Nephron progenitor cell (in vitro differentiated cells): Measurements from ENCODE around the gene KSR1.
"Not testable (repeated sequence)": the region's sequence is repeated elsewhere in the genome, so short reads cannot be mapped to it uniquely, and the experiment has no call there.

Experiments
- DNase-seq: peaks from one replicate; pipeline ENCODE4 v3.0.0; 2021
- H3K27ac Mint-ChIP-seq: 2 replicates; pipeline ENCODE4 v1.8.0; 2021; ENCODE audit warnings: mild to moderate bottlenecking, moderate library complexity, mixed read lengths
- H3K27me3 Mint-ChIP-seq: 2 replicates; pipeline ENCODE4 v1.8.0; 2021; ENCODE audit warnings: mild to moderate bottlenecking, low read depth, mixed read lengths; ENCODE audit not compliant: poor library complexity
- H3K36me3 Mint-ChIP-seq: 2 replicates; pipeline ENCODE4 v1.8.0; 2021; ENCODE audit warnings: low read depth, mixed read lengths
- H3K4me1 Mint-ChIP-seq: 2 replicates; pipeline ENCODE4 v1.8.0; 2021; ENCODE audit warnings: mixed read lengths
- H3K4me3 Mint-ChIP-seq: 2 replicates; pipeline ENCODE4 v1.8.0; 2021; ENCODE audit warnings: mild to moderate bottlenecking, moderate library complexity, mixed read lengths
- H3K9me3 Mint-ChIP-seq: 2 replicates; pipeline ENCODE4 v1.8.0; 2021; ENCODE audit warnings: mild to moderate bottlenecking, moderate library complexity, mixed read lengths
- CTCF ChIP-seq: fragments of 200-600 bp; sonication (generic); IDR thresholded peaks from 2 replicates; pipeline ENCODE4 v1.5.0; 2021; ENCODE audit warnings: antibody characterized with exemption

Gene KSR1

GRCh38 chr17:27442702-27443101 lies 13.5 kb upstream of the KSR1 start:
- no peak overlapping the region for H3K27ac Mint-ChIP-seq
- no peak overlapping the region for H3K4me3 Mint-ChIP-seq
- H3K27me3 Mint-ChIP-seq = peaks cover 40% of the 10 kb centered on the region
- H3K4me1 Mint-ChIP-seq = no peaks in the 10 kb centered on the region
- no peak for DNase-seq
- no peak for TF ChIP-seq CTCF
- H3K36me3 Mint-ChIP-seq = no peaks in the 10 kb centered on the region
- H3K9me3 Mint-ChIP-seq = no peaks in the 10 kb centered on the region

GRCh38 chr17:27443491-27443890 lies 12.8 kb upstream of the KSR1 start:
- Mint-ChIP-seq H3K4me1 (peaks cover under 1% of the 10 kb centered on the region), H3K4me3 (no peak overlapping the region), H3K36me3 (no peaks in the 10 kb centered on the region), H3K27me3 (peaks cover 35% of the 10 kb centered on the region), H3K27ac (no peak overlapping the region), H3K9me3 (no peaks in the 10 kb centered on the region)
- no peak for DNase-seq
- TF ChIP-seq CTCF = no peak

GRCh38 chr17:27445971-27446370 lies 10.3 kb upstream of the KSR1 start:
- Mint-ChIP-seq H3K36me3 (no peaks in the 10 kb centered on the region), H3K4me1 (peaks cover 3% of the 10 kb centered on the region), H3K9me3 (no peaks in the 10 kb centered on the region), H3K4me3 (no peak overlapping the region), H3K27me3 (peaks cover 21% of the 10 kb centered on the region), H3K27ac (no peak overlapping the region)
- DNase-seq = no peak
- no peak for TF ChIP-seq CTCF

- H3K4me3 Mint-ChIP-seq = no peak overlapping the region
- H3K36me3 Mint-ChIP-seq = no peaks in the 10 kb centered on the region
- no peak for TF ChIP-seq CTCF
- H3K27me3 Mint-ChIP-seq = peaks cover 26% of the 10 kb centered on the region
- no peak for DNase-seq
- no peak overlapping the region for H3K27ac Mint-ChIP-seq
- peaks cover 3% of the 10 kb centered on the region for H3K4me1 Mint-ChIP-seq
- H3K9me3 Mint-ChIP-seq = no peaks in the 10 kb centered on the region
Measured at GRCh38 chr17:27446569-27447301, 9.5 kb upstream of the KSR1 start.

GRCh38 chr17:27448534-27448933 lies 7.7 kb upstream of the KSR1 start:
- peak overlapping the region; percentile 78 for H3K27ac Mint-ChIP-seq
- not testable (repeated sequence) for H3K9me3 Mint-ChIP-seq, H3K4me1 Mint-ChIP-seq, H3K4me3 Mint-ChIP-seq, DNase-seq, H3K36me3 Mint-ChIP-seq
- H3K27me3 Mint-ChIP-seq = peaks cover 26% of the 10 kb centered on the region

DNA sequence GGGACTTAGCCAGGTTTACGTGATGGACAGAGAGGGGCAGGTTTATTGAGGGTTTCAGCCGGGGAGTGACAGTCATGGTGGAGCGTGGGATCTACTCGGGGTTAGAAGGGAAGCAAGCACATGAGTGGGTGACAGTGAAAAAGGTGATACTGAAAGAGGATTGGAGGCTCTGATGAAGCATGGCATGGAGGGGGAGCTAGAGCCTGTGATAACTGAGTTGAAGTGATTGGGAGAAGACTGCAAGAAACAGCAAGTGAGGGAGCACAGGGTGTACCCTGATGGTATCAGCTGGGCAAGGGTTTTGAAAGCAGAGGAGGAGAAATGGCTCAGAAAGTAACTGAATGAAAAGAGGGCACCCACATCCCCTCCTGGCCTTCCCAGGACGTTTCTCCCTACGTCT lies 6.7 kb upstream of the KSR1 start:
- no peaks in the 10 kb centered on the region for H3K36me3 Mint-ChIP-seq
- H3K27ac Mint-ChIP-seq = no peak overlapping the region
- DNase-seq = no peak
- H3K27me3 Mint-ChIP-seq = peaks cover 34% of the 10 kb centered on the region
- H3K4me3 Mint-ChIP-seq = no peak overlapping the region
- peaks cover 3% of the 10 kb centered on the region for H3K4me1 Mint-ChIP-seq
- no peak for TF ChIP-seq CTCF
- H3K9me3 Mint-ChIP-seq = no peaks in the 10 kb centered on the region
